Neuronal stem cell (in vitro differentiated cells): ENCODE results near the gene ITGA11.
"Not testable (repeated sequence)": the region's sequence is repeated elsewhere in the genome, so short reads cannot be mapped to it uniquely, and the experiment has no call there.

Experiments
- DNase-seq: peaks from one replicate; pipeline ENCODE4 v3.0.0-alpha.2; 2013; ENCODE audit warnings: low spot score
- H2AFZ ChIP-seq: one replicate; pipeline ENCODE4 v1.6.1; 2013; ENCODE audit warnings: mild to moderate bottlenecking, low read length, inconsistent platforms
- H2AK5ac ChIP-seq: 2 replicates; pipeline ENCODE4 v1.6.1; 2013; ENCODE audit warnings: low read depth, mild to moderate bottlenecking, inconsistent platforms, low read length, moderate library complexity, mixed read lengths
- H2BK120ac ChIP-seq: 2 replicates; pipeline ENCODE4 v1.6.1; 2013; ENCODE audit warnings: low read depth, mild to moderate bottlenecking, inconsistent platforms, low read length, moderate library complexity, mixed read lengths
- H2BK12ac ChIP-seq: one replicate; pipeline ENCODE4 v1.6.1; 2013; ENCODE audit warnings: low read length, inconsistent platforms
- H2BK15ac ChIP-seq: 2 replicates; pipeline ENCODE4 v1.6.1; 2013; ENCODE audit warnings: mild to moderate bottlenecking, low read length, inconsistent platforms, mixed read lengths
- H2BK5ac ChIP-seq: one replicate; pipeline ENCODE4 v1.6.1; 2013; ENCODE audit warnings: inconsistent platforms, mild to moderate bottlenecking, low read length, moderate library complexity
- H3K14ac ChIP-seq: one replicate; pipeline ENCODE4 v1.6.1; 2013; ENCODE audit warnings: low read length, inconsistent platforms
- H3K18ac ChIP-seq: 2 replicates; pipeline ENCODE4 v1.6.1; 2013; ENCODE audit warnings: low read length, inconsistent platforms
- H3K23ac ChIP-seq: 2 replicates; pipeline ENCODE4 v1.6.1; 2013; ENCODE audit warnings: low read depth, mild to moderate bottlenecking, mixed read lengths, low read length, inconsistent platforms; ENCODE audit not compliant: poor library complexity
- H3K27ac ChIP-seq: replicated peaks from 3 replicates; pipeline ENCODE4 v1.5.1; 2013; ENCODE audit warnings: low read length, inconsistent platforms
- H3K27me3 ChIP-seq, 3 experiments: 2 replicates each; pipeline ENCODE4 v1.6.1; 2013; ENCODE audit warnings: low read length in 3 of 3, mild to moderate bottlenecking in 2 of 3, inconsistent platforms in 1 of 3, low read depth in 1 of 3, mixed read lengths in 1 of 3, moderate library complexity in 1 of 3; ENCODE audit not compliant: control insufficient read depth in 3 of 3, insufficient read depth in 3 of 3
- H3K36me3 ChIP-seq, 2 donors: replicated peaks in 1 of 2; 2 replicates each; pipeline ENCODE4 v1.6.1; 2013; ENCODE audit warnings: low read length in 2 of 2; ENCODE audit not compliant: control insufficient read depth in 2 of 2, insufficient read depth in 2 of 2
- H3K4ac ChIP-seq: 2 replicates; pipeline ENCODE4 v1.6.1; 2013; ENCODE audit warnings: inconsistent platforms, mild to moderate bottlenecking, low read length, moderate library complexity
- H3K4me1 ChIP-seq, 2 donors: 1 replicate in 1 of 2; 2 replicates in 1 of 2; pipeline ENCODE4 v1.6.1; 2013; ENCODE audit warnings: low read length in 2 of 2, low read depth in 1 of 2; ENCODE audit not compliant: control insufficient read depth in 2 of 2, insufficient read depth in 1 of 2
- H3K4me2 ChIP-seq: one replicate; pipeline ENCODE4 v1.6.1; 2013; ENCODE audit warnings: mild to moderate bottlenecking, low read length, inconsistent platforms; ENCODE audit not compliant: insufficient read depth, poor library complexity, severe bottlenecking
- H3K4me3 ChIP-seq, 2 donors: 2 replicates each; pipeline ENCODE4 v1.5.1; 2013; ENCODE audit warnings: low read length in 2 of 2, mild to moderate bottlenecking in 2 of 2, inconsistent platforms in 1 of 2, moderate library complexity in 1 of 2
- H3K79me1 ChIP-seq: one replicate; pipeline ENCODE4 v1.6.1; 2013; ENCODE audit warnings: low read depth, mild to moderate bottlenecking, inconsistent platforms, low read length, moderate library complexity
- H3K9ac ChIP-seq: one replicate; pipeline ENCODE4 v1.6.1; 2013; ENCODE audit warnings: mild to moderate bottlenecking, low read depth, low read length, inconsistent platforms; ENCODE audit not compliant: poor library complexity
- H3K9me3 ChIP-seq, 2 donors: replicated peaks in 1 of 2; 2 replicates each; pipeline versions ENCODE3 to v1.6.1; 2013; ENCODE audit warnings: low read length in 2 of 2, mild to moderate bottlenecking in 2 of 2, inconsistent platforms in 1 of 2, low read depth in 1 of 2, mixed read lengths in 1 of 2, moderate library complexity in 1 of 2; ENCODE audit not compliant: control insufficient read depth in 2 of 2, insufficient read depth in 1 of 2
- H4K8ac ChIP-seq: one replicate; pipeline ENCODE4 v1.6.1; 2013; ENCODE audit warnings: low read depth, mild to moderate bottlenecking, inconsistent platforms, low read length, moderate library complexity
- H4K91ac ChIP-seq: one replicate; pipeline ENCODE4 v1.6.1; 2013; ENCODE audit warnings: low read length, low read depth, mild to moderate bottlenecking, inconsistent platforms; ENCODE audit not compliant: poor library complexity
- WGBS, 2 donors: extraction: QIAGEN DNeasy Blood & Tissue Kit; methylation state at CpG; one replicate each; pipeline ENCODE4 v1.1.7; 2013; ENCODE audit warnings: missing lambda C conversion rate in 2 of 2, mixed read lengths in 1 of 2; ENCODE audit not compliant: insufficient read length in 2 of 2, insufficient replicate concordance in 1 of 2; ENCODE audit errors: extremely low coverage in 2 of 2; 5-methylcytosine and 5-hydroxymethylcytosine counted together

Gene ITGA11

GRCh38 chr15:68401496-68402431, 30.2 kb downstream of the ITGA11 start:
- no peaks in the 10 kb centered on the region for H3K9me3 ChIP-seq
- no peak overlapping the region for H3K4me3 ChIP-seq
- no peak overlapping the region for H3K23ac ChIP-seq
- H4K91ac ChIP-seq: no peak overlapping the region
- no peaks in the 10 kb centered on the region for H3K79me1 ChIP-seq
- no CpG with 5 or more reads among the region's 11 CpGs for WGBS, 2 donors
- no peak overlapping the region for H2BK5ac ChIP-seq
- H3K27ac ChIP-seq: no peak overlapping the region
- no peak overlapping the region for H2BK12ac ChIP-seq
- H2AK5ac ChIP-seq: no peak overlapping the region
- H3K4me1 ChIP-seq: no peaks in the 10 kb centered on the region
- no peak overlapping the region for H3K9ac ChIP-seq
- H4K8ac ChIP-seq: no peak overlapping the region
- no peak overlapping the region for H2AFZ ChIP-seq
- H3K36me3 ChIP-seq: no peaks in the 10 kb centered on the region
- no peak overlapping the region for H3K14ac ChIP-seq
- no peaks in the 10 kb centered on the region for H3K27me3 ChIP-seq
- H3K4me2 ChIP-seq: no peak overlapping the region
- H2BK15ac ChIP-seq: no peak overlapping the region
- H3K4ac ChIP-seq: no peak overlapping the region
- H2BK120ac ChIP-seq: no peak overlapping the region
- H3K18ac ChIP-seq: no peak overlapping the region
- no peak for DNase-seq

GRCh38 chr15:68400066-68400456, 31.9 kb downstream of the ITGA11 start:
- no peaks in the 10 kb centered on the region for H3K27me3 ChIP-seq
- no peak overlapping the region for H3K27ac ChIP-seq
- WGBS, 2 donors: no CpG with 5 or more reads among the region's 1 CpG

DNA sequence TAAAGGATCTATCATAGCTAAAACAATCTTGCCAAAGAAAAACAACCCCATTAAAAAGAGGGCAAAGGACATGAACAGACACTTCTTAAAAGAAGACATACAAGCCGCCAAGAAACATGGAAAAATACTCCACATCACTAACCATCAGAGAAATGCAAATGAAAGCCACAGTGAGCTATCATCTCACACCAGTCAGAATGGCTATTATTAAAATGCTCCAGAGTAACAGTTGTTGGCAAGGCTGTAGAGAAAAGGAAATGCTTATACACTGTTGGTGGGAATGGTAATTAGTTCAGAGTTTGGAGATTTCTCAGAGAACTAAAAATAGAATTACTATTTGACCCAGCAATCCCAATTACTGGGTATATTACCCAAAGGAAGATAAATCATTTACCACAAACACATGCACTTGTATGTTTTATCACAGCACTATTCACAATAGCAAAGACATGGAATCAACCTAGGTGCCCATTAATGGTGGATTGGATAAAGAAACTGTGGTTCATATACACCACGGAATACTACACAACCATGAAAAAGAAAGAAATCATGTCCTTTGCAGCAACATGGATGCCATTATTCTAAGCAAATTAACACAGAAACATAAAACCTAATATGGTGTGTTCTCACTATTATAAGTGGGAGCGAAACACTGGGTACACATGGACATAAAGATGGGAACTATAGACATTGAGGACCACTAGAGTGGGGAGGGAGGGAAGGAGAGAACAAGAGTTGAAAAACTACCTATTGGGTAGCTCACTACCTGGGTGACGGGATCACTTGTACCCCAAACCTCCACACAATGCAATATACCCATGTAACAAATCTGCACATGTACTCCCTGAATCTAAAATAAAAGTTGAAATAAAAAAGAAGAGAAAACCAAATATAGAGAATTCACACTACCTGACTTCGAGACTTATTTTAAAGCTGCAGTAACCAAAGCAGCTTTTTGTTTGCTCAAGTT, 32.6 kb downstream of the ITGA11 start:
- Histone ChIP-seq H3K4me3 (no peak overlapping the region), H2BK120ac (no peak overlapping the region), H3K9ac (no peak overlapping the region), H3K79me1 (no peaks in the 10 kb centered on the region), H3K4ac (no peak overlapping the region), H3K9me3 (no peaks in the 10 kb centered on the region), H3K14ac (no peak overlapping the region), H3K27me3 (no peaks in the 10 kb centered on the region), H3K23ac (no peak overlapping the region), H3K18ac (no peak overlapping the region), H2AK5ac (no peak overlapping the region), H2BK12ac (no peak overlapping the region), H4K8ac (no peak overlapping the region), H2BK15ac (no peak overlapping the region), H3K4me2 (no peak overlapping the region), H2BK5ac (no peak overlapping the region), H2AFZ (no peak overlapping the region), H4K91ac (no peak overlapping the region), H3K36me3 (no peaks in the 10 kb centered on the region), H3K27ac (no peak overlapping the region), H3K4me1 (no peaks in the 10 kb centered on the region)
- WGBS, 2 donors: no CpG with 5 or more reads among the region's 5 CpGs
- DNase-seq: no peak

More at GRCh38 chr15:68400066-68400456, 31.9 kb downstream of the ITGA11 start:
- Histone ChIP-seq H3K4me1 (no peaks in the 10 kb centered on the region), H2AFZ (no peak overlapping the region), H2BK5ac (no peak overlapping the region), H2BK120ac (no peak overlapping the region), H4K91ac (no peak overlapping the region), H3K18ac (no peak overlapping the region), H3K4me2 (no peak overlapping the region), H3K79me1 (no peaks in the 10 kb centered on the region), H3K23ac (no peak overlapping the region), H3K14ac (no peak overlapping the region), H3K9me3 (no peaks in the 10 kb centered on the region), H3K4ac (no peak overlapping the region), H3K9ac (no peak overlapping the region), H3K36me3 (no peaks in the 10 kb centered on the region), H2BK12ac (no peak overlapping the region), H2AK5ac (no peak overlapping the region), H4K8ac (no peak overlapping the region), H3K4me3 (no peak overlapping the region), H2BK15ac (no peak overlapping the region)
- DNase-seq: no peak

- not testable (repeated sequence) for H2BK5ac ChIP-seq
- WGBS, 2 donors: no CpG with 5 or more reads among the region's 3 CpGs
Observed at GRCh38 chr15:68397999-68398398, 34.0 kb downstream of the ITGA11 start.

More at GRCh38 chr15:68397999-68398398, 34.0 kb downstream of the ITGA11 start:
- not testable (repeated sequence) for H2BK15ac ChIP-seq, H2BK120ac ChIP-seq, H2BK12ac ChIP-seq, H4K91ac ChIP-seq, H3K9ac ChIP-seq, DNase-seq, H3K4ac ChIP-seq, H3K18ac ChIP-seq, H3K23ac ChIP-seq, H4K8ac ChIP-seq, H3K36me3 ChIP-seq, H3K4me3 ChIP-seq, H2AK5ac ChIP-seq, H3K9me3 ChIP-seq, H3K4me1 ChIP-seq, H3K27ac ChIP-seq, H3K27me3 ChIP-seq, H2AFZ ChIP-seq, H3K4me2 ChIP-seq, H3K79me1 ChIP-seq, H3K14ac ChIP-seq
